ENCODE measurements around the gene SNTG2.

SNTG2 gene

DNA sequence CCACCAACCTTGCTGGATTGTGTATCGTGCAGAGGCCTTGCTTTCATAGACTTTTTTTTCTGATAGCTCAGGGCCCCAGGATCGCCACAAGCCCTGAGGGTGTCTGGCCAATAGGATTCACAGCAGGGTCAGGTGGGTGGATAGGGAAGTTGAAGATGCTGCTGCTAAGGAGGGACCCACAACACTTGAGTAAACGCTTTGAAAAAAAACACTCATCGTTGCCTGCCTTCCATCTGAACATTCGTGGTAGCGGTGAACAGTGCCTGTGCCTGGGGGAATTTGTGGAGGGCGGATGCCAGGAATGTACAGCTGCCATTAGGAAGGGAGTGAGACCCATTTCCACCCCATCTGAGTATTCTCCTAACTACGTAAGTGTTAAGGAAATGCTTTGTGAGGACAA is 358.0 kb downstream of the SNTG2 start:
- DNase-seq (ENCODE audit: low read depth in 4 of 4, low spot score in 1 of 4), result no peak

DNA sequence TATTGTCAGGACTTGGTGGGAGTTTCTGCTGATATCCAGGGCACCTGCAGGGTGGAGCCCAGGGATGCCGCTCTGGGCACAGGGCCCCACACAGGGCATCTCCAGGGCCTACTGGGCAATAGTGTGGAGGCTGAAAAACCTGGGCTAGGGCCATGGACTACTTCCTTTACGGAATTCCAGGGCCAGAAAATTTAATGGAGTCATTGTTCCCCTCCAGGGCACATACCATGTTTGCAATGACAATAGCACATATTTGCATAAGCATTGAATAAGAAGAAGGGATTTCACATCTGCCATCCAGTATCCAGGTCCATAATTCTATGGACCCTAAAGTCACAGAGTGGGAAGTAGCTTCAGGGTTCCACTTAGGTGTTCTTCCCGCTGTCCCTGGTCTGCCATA is 358.9 kb downstream of the SNTG2 start:
- no peak for DNase-seq (ENCODE audit: low read depth in 4 of 4, low spot score in 1 of 4)

DNA sequence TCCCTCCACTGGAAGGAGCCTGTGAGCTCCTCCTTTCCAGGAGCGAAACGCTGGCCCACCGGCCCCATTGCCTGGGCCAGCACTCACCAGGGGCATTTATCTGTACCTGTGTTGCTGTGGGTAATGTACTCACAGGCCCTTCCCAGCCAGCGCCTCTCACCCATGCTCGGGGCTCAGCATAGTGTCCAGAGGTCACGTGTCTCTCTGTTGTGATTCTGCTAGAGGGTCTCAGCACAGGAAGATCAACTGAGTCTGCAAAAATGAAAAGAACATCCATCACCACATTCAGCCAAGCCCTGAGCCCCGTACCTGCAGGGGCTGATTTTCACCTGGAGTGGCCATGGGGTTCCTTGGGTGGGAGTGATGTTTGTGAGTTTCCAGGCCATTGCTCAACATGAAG is 359.6 kb downstream of the SNTG2 start:
- no peak for DNase-seq (ENCODE audit: low read depth in 4 of 4, low spot score in 1 of 4)

DNA sequence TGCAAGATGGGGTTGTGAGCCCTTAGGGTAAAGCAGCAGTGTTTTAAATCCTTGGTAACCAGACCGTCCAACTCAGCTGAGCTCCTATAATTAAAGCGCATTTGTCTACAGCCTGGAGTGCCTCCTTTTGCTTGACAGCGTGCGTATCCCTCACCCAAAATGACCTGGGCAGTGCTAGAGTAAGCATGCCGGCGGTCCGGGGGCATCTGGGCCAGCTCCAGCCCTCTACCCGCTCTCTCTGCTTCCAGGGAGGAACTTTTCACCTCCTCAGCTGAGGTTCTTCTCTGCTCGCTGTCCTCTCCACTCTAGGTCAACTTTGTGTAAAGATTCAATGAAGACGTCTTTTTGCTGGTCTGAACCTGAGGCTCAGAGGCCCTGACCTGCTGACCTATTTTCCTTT is 360.2 kb downstream of the SNTG2 start:
- no peak for DNase-seq (ENCODE audit: low read depth in 4 of 4, low spot score in 1 of 4)

DNA sequence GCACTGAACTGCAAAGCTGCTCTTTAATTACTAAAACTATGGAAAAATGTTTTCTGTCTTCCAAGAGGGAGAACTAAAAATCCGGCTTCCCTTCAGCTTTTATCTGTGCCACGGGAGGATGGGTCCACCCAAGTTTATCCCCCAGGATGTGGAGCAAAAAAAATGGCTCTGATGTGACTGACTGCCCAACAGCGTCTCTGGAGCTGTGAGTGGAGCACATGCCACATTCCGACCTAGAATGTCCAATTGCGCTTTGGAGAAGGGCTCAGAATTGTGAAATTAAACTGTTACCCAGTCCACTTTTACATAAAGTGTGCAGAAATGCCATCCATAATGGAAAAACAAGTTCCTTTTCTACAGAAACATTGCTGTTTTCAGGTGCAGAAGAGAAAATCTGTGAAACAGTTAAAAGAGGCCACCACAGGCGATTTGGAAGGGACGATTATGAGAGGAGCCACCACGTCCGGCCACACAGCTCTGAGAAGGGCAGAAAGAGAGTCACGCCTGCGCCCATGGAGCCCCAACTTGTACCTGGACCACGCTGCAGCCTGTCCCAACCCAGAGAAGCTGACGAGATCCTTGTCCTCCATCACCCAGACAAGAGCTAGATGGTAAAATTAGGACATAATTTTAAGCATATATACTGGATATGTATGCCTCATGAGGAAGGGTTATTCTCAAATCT is 362.7 kb downstream of the SNTG2 start:
- no peak for DNase-seq (ENCODE audit: low read depth in 4 of 4, low spot score in 1 of 4)

DNA sequence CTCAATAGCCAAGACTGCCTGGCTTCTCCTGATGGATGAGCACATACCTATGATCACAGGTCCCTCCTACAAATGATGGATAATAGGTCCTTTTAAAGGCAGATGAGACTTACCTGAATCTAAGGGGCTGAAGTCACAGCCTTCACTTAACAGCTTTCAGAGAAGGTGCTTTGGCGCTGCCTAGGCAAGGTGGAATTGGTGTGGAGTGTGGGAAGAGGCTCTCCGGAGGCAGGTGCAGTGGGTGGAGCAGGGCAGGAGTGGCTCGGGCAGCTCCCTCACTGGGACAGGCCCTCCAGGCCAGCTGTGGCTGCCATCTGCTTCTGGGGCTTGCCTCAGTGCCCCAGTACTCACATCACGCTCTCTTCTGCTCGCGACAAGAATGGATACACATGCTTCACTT is 363.6 kb downstream of the SNTG2 start:
- DNase-seq (ENCODE audit: low read depth in 4 of 4, low spot score in 1 of 4), result no peak

DNA sequence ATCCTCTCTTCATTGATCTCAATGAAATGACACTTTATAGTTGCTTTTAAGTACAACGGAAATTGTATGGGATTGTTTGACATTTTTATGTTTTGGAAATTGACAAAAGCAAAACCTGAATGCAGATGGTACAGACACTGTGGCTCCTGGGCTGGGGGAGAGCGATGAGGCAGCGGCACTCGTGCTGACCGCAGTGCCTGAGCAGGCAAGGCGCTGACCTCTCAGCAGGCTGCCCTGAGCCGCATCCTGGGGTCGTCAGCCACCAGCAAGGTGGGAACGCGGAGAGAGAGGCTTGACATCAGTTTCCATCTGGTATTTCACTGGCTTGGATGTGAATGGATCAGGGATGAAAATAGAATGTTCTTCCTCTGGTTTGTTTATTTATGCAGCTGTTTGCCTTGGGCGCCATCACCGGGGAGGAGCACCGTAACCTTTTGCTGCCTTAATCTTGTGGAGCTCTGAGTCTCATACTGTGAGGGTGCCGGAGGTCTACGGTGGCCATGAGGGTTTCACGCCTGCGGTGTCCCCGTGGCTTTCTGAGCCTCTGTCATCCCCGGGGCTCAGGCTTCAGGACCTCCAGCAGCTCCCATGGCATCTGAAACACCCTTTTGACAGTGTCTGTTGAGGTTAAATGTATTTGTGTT is 367.8 kb downstream of the SNTG2 start:
- DNase-seq (ENCODE audit: low read depth in 4 of 4, low spot score in 1 of 4), result no peak

DNA sequence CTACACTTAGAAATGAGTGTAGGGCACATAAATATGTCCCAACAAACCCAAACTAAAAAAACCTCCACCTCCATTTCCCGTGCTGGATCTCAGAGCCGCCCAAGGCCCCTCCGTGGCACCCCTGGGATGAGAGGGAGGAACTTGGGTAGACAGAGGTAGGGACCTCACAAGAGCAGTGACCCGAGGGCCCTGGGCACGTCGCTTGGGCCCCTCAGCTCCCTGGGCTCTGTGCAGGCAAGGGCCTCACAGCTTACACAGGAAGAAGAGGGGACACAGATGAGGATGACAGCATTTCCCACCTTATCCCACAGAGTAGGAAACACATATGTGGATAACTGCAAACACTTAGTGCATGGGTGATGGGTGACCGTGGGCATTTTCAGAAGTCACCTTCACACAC is 368.7 kb downstream of the SNTG2 start:
- DNase-seq (ENCODE audit: low read depth in 4 of 4, low spot score in 1 of 4), result no peak

DNA sequence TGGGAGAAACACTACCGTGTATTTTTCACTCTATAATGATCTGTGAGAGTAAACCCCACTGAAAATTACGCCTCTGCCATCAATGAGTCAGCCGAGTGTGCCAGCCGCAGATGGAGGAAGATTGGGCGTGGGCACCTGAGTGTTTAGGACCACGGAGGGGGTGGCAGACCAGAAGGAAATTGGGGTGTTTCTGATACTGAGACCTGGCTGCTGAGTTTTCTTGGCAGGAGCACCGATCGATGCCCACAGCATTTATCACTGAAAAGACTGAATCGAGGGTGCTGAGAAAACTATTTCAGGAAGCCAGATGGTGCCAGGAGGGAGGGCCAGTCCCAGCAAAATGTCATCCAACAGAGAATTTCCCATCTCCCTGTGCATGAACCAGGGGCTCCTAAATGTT is 370.7 kb downstream of the SNTG2 start:
- no peak for DNase-seq (ENCODE audit: low read depth in 4 of 4, low spot score in 1 of 4)

DNA sequence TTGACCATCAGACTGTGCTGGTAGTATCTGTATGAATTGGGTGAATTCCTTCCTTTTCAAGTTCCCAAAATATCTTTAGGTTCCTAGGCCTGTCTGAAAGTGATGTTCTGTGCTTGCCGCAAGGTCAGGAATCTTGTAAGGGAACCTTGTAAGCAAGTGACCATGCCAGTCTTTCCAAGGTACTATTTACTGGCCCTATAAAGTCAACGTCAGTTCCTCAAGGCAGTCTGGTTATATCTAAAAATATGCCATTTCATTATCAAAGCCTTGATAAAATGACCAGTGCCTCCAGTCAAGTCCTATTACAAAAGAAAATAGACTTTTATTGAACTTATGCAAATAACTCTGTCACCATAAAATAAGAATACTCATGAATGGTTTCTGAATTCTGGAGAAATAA is 374.2 kb downstream of the SNTG2 start:
- no peak for DNase-seq (ENCODE audit: low read depth in 4 of 4, low spot score in 1 of 4)

DNA sequence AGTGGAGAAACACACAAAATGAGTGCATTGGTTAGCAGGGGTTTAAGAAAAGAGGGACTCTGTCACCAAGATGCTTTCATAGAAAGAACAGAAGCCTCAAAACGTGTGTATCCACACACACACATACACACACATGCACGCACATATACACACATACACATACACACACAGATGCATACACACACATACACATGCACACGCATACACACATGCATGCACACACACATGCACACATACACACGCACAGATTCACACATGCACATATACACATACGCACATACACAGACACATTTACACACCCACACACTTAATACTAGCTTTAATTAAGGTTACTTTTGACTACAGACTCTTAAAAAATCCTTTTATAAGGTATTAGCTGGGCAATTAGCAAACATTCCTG is 378.0 kb downstream of the SNTG2 start:
- DNase-seq (ENCODE audit: low read depth in 4 of 4, low spot score in 1 of 4), result no peak

DNA sequence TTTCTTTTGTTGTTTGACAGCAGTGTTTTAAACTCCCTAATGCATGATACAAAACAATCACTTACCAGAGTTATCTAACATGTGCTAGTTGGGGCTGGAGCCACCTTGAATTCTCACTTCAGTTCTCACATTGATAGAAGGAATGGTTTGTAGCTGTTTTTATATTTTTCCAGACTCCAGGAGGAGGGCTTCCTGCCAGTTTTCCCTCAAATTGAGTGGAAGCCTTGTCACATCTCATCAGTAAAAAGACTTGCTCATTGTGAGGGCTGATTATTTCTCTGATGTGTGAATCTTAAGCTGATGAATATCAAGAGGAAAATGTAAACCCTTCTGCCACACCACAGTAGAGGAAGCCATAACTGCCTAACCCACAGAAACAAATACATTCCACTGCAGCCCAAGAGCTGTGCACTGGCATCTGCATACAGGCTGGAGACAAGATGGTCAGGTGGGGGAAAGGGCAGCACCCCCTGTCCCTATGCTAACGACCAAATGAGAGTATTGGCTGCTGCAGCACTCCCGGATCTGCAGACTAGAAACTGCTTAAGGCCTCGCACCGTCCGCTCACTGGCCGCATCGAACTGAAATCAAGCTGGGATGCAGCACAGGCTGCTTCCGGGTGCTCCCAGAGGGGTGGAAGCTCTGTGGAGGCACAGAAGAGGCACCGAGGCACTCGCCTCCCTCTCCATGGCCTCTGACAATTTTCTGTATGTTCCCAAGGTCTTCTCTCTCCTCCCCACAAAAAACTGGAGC is 388.9 kb downstream of the SNTG2 start:
- no peak for DNase-seq (ENCODE audit: low read depth in 4 of 4, low spot score in 1 of 4)

DNA sequence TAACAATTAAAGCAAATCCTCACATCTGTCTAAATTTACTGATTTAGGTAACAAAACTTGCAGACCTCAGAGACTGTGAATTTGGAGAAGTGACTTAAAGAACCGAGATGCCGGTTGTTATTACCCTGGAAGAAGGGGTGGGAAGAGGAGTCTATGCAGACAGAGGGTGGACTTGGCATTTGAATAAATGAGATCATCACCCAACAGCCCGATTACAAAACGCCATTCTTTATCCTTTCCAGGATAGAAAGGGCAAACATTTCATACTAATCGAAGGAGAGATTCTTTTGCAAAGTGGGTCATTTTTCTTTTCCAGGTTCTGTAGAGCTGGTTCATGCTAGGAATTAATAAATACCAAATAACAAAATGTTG is 389.5 kb downstream of the SNTG2 start:
- no peak for DNase-seq (ENCODE audit: low read depth in 4 of 4, low spot score in 1 of 4)

DNA sequence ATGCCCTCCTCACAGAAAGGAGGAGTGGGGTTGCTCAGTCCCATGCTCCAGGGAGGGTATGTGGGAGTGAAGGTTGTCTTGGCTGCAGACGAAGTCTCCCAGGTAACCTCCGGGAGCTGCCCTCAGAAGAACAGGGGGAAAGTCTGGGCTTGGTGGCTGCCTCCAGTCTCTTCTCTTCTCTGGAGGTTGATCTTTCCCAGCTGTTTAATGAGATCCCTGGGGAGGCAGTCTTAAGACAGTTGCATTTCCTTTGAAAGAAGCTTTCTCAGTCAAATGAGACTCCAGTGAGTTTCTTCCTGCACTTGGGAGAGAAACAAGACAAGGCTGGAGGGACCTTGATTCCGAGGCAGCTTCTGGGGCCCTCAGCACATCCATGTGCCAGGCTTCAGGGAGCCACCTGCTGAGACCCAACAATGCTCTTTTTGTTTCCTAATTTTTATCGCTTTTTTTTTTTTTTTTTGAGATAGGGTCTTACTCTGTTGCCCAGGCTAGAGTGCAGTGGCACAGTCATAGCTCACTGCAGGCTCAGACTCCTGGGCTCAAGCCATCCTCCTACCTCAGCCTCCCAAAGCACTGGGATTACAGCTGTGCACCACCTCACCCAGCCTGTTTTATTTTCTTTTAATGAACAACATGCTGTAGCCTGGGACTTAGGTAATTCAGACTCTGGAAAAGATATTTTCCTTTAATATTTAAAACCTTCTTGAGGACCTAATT is 390.9 kb downstream of the SNTG2 start:
- DNase-seq (ENCODE audit: low read depth in 4 of 4, low spot score in 1 of 4), result no peak

DNA sequence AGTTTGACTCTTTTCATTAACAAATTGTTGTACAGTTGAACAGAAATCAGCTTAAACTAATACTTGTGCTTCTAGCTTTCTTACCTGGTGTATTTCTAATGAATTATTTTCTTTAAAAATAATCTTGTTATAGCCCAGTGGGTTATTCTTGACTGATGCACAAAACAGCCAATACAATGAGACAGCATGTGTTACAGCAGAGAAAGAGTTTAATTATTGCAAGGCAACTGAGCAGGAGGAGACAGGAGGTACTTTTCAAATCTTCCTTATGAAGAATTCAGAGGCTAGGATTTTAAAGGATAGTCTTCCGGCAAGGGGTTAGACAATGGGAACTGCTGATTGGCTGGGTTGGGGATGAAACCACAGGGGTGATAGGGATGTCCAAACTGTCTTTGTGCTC is 398.1 kb downstream of the SNTG2 start:
- DNase-seq (ENCODE audit: low read depth in 4 of 4, low spot score in 1 of 4), result no peak

DNA sequence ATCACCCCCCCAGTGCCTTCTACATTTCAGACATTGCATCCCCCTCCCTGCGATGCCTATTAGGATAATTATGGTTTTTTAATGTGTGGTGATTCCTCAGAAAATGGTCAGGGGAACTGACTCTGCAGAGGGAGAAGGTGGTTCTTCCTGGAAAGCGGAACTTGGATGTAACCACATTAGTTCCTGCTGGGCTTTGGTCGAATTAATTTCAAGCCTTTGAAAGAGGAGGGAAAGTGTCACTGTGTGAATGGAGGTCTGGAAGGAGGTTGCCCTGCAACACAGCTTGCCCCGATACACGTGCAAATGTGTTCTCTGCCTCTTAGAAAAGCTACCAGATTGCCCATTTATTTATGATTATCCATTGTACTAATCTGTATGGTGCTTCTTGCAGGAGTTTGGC is 399.5 kb downstream of the SNTG2 start:
- DNase-seq (ENCODE audit: low read depth in 4 of 4, low spot score in 1 of 4), result no peak

DNA sequence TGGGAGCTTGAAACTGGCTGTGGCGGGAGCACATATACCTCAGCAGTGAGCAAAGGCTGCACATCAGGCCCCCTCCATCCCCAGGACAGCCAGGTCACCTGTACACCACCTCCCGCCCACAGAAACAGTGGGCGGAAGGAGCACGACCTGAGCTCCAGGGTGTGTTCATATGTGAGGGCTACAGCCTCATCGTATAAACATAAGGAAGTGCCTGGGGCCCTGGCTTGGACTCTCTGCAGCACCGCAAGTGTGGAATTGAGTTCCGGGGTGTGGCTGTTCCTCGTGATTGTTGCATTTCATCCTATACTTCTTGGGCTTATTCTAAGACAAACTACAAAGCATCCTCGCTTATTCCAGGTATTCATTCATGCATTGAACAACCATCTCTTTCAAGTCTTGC is 402.5 kb downstream of the SNTG2 start:
- DNase-seq (ENCODE audit: low read depth in 4 of 4, low spot score in 1 of 4), result no peak

DNA sequence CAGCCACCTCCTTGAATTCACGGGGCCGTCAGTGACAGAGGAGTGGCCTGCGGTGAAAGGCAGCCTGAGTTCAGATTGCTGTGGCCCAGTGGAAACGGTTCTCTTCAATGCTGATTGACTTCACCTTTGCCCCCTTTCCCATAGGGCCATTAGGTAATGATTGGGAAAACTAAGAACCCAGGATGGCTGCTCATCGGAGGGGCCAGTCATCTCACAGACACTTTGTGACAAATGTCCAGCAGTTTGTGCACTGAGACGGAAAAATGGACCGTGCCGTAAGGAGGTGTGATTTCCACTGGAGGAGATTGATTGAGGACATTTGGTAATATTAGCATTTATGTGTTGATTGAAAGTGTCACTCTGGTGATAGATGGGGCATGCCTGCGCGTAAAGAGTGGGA is 402.9 kb downstream of the SNTG2 start:
- DNase-seq (ENCODE audit: low read depth in 4 of 4, low spot score in 1 of 4), result no peak

DNA sequence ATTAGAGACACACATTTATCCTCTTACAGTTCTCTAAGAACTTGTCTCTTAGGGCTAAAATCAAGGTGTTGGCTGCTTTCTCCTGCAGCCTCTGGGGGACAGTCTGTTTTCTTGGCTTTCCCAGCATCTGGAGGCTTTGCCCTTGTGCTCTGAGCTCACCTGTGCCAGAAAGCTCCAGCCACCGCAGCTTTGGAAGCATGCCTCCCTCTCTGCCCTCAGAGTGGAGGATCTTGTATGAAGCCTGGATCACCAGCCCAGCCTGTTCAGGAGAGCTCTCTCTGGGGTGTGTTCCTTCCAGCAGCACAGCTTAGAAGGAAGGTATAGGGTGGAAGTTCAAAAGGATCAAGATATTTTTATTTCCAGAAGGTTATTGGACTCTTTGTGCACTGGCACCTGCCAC is 409.5 kb downstream of the SNTG2 start:
- DNase-seq (ENCODE audit: low read depth in 4 of 4, low spot score in 1 of 4), result no peak

DNA sequence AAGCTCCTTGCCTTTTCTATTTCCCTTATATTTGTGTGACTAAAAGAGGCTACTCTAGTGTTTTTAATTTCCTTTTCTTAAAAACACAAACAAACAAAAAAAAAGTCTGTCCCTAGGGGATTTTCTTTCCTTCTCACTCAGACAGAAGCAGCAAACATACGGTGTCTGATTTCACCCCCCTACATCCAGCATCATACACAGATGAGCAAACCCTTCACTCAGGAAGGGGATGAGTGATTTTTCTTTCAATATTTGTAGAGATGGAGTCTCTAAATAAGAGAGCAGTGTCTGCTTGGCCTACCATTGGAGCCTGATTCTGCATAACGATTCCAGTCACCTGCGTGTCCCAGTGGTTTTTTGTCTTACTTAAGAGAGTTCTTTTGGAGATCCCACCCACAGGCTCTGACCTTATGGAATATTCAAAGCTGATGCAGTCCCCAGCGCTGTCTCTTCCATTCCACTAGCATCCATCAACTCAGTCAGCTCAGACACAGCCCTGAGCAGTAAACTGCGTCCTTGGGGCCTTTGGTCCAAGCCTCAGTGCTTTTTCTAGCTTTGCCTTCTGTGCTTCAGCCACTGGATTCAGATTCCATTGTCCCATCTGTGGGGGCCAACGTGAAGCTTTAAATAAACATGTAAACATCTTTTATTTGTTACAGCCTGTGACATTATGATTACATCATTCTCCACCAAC is 410.1 kb downstream of the SNTG2 start:
- DNase-seq (ENCODE audit: low read depth in 4 of 4, low spot score in 1 of 4), result no peak

DNA sequence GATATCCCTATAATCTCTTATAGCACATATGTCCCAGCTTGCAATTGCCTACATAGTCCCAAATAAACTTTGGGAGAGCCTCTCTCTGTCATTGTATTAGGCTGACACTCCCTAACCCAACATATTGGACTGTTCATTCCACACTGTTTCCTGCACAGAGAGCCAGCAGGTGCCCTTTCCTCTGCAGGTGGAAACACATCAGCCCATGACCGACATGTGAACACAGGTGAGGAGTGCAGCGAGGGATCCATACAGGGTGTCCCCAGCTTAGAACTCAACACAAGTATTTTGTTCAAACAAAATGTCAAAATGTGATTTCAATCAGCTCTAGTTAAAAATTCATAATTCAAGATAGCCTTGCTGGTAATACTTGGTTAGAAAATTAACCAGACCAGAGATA is 412.7 kb downstream of the SNTG2 start:
- DNase-seq (ENCODE audit: low read depth in 4 of 4, low spot score in 1 of 4), result no peak

Data from stimulated activated CD4-positive, alpha-beta T cell treated with anti-CD3 and anti-CD28 coated beads, Interleukin-1b, Interleukin-23, amount 100 ng/mL, for 24 hours (primary cell).